Hepatocyte (in vitro differentiated cells): ENCODE measurements around the gene FOXQ1. TPM values are rescaled to one million over a fixed set of nuclear protein-coding genes. Genes with fewer than 3 reads are reported as not detected.

Experiments used
- DNase-seq: peaks from one replicate; pipeline ENCODE4 v3.0.0-alpha.2; 2016; ENCODE audit warnings: low spot score
- H2AFZ ChIP-seq: fragments of 200-600 bp; sonication (generic); 2 replicates; pipeline ENCODE4 v1.6.0; 2016; ENCODE audit warnings: antibody characterized with exemption, mild to moderate bottlenecking
- H3K27ac ChIP-seq: fragments of 200-600 bp; sonication (generic); 2 replicates; pipeline ENCODE4 v1.5.1; 2016; ENCODE audit warnings: mild to moderate bottlenecking
- H3K27me3 ChIP-seq: fragments of 200-600 bp; sonication (generic); 2 replicates; pipeline ENCODE4 v1.6.1; 2016
- H3K36me3 ChIP-seq: fragments of 200-600 bp; sonication (generic); replicated peaks from 2 replicates; pipeline ENCODE4 v1.5.1; 2016; ENCODE audit warnings: low read depth; ENCODE audit not compliant: insufficient read depth
- H3K4me1 ChIP-seq: fragments of 200-600 bp; sonication (generic); 2 replicates; pipeline ENCODE4 v1.5.1; 2016; ENCODE audit warnings: mild to moderate bottlenecking, moderate library complexity; ENCODE audit not compliant: insufficient read depth
- H3K4me2 ChIP-seq: fragments of 200-600 bp; sonication (generic); 2 replicates; pipeline ENCODE4 v1.6.0; 2016
- H3K4me3 ChIP-seq: fragments of 200-600 bp; sonication (generic); 2 replicates; pipeline ENCODE4 v1.5.1; 2016; ENCODE audit warnings: mild to moderate bottlenecking
- H3K79me2 ChIP-seq: fragments of 200-600 bp; sonication (generic); 2 replicates; pipeline ENCODE4 v1.6.0; 2017; ENCODE audit warnings: mild to moderate bottlenecking
- H3K9me2 ChIP-seq: fragments of 200-600 bp; sonication (generic); replicated peaks from 2 replicates; pipeline ENCODE4 v1.6.0; 2017; ENCODE audit warnings: mild to moderate bottlenecking; ENCODE audit not compliant: insufficient read depth
- H3K9me3 ChIP-seq: fragments of 200-600 bp; sonication (generic); 2 replicates; pipeline ENCODE4 v1.5.1; 2016; ENCODE audit warnings: low read depth, mild to moderate bottlenecking
- H4K20me1 ChIP-seq: fragments of 200-600 bp; sonication (generic); 2 replicates; pipeline ENCODE4 v1.6.0; 2016; ENCODE audit warnings: mild to moderate bottlenecking; ENCODE audit not compliant: insufficient read depth, poor library complexity, severe bottlenecking
- CTCF ChIP-seq: fragments of 200-600 bp; sonication (generic); IDR thresholded peaks from 2 replicates; pipeline ENCODE4 v1.5.1; 2016; ENCODE audit warnings: antibody characterized with exemption, mild to moderate bottlenecking; ENCODE audit not compliant: poor library complexity
- EZH2 ChIP-seq: fragments of 200-600 bp; sonication (generic); IDR thresholded peaks from 2 replicates; pipeline ENCODE4 v1.6.1; 2016; ENCODE audit warnings: antibody characterized with exemption, mild to moderate bottlenecking, borderline replicate concordance
- EZH2phosphoT487 ChIP-seq: fragments of 200-600 bp; sonication (generic); IDR thresholded peaks from one replicate; pipeline ENCODE4 v1.6.1; 2018; ENCODE audit warnings: antibody characterized with exemption, mild to moderate bottlenecking, low read depth, moderate library complexity; ENCODE audit not compliant: unreplicated experiment, severe bottlenecking
- WGBS: methylation state at CpG from one replicate; pipeline ENCODE4 v1.1.6; 2016; ENCODE audit warnings: low lambda C conversion rate; ENCODE audit errors: missing lambda C conversion rate; 5-methylcytosine and 5-hydroxymethylcytosine counted together
- polyA plus RNA-seq: library from polyadenylated mRNA; unstranded; fragments of >200 nt; fragmentation: Nextera tagmentation; extraction: Ambion mirVana; gene quantifications from 2 replicates; pipeline ENCODE4 v1.2.1, GENCODE V29; 2016
- total RNA-seq: library from RNA; depleted of rRNA; stranded (reverse); fragments of >200 nt; gene quantifications from 2 replicates; pipeline ENCODE4 v1.2.3, GENCODE V29; 2014

FOXQ1 gene
- total and polyA plus RNA-seq, 2 experiments from 2014 or later = 12.8 to 25.9 TPM

- Histone ChIP-seq H3K9me3 (no peaks in the 10 kb centered on the region), H3K4me1 (peaks cover 6% of the 10 kb centered on the region), H3K4me3 (no peak overlapping the region), H3K9me2 (no peaks in the 10 kb centered on the region), H3K4me2 (no peak overlapping the region), H3K27me3 (peaks cover 9% of the 10 kb centered on the region), H3K36me3 (no peaks in the 10 kb centered on the region), H4K20me1 (no peaks in the 10 kb centered on the region), H2AFZ (no peak overlapping the region), H3K79me2 (no peaks in the 10 kb centered on the region), H3K27ac (no peak overlapping the region)
- no peak for DNase-seq
- TF ChIP-seq CTCF (no peak), EZH2 (no peak), EZH2phosphoT487 (no peak)
- WGBS = 92% methylated on average over 9 of the region's 9 CpGs
These were observed 50.7 kb downstream of the FOXQ1 start for GRCh38 chr6:1362643-1363042.

- no peak for DNase-seq
- H4K20me1 ChIP-seq = no peaks in the 10 kb centered on the region
- no peak overlapping the region for H3K4me3 ChIP-seq
- no peak overlapping the region for H3K4me2 ChIP-seq
- WGBS = 94% methylated on average over 4 of the region's 4 CpGs
- H3K27ac ChIP-seq = no peak overlapping the region
- H3K36me3 ChIP-seq = no peaks in the 10 kb centered on the region
- H3K4me1 ChIP-seq = peaks cover 6% of the 10 kb centered on the region
- peaks cover 9% of the 10 kb centered on the region for H3K27me3 ChIP-seq
- H3K9me3 ChIP-seq = no peaks in the 10 kb centered on the region
- no peaks in the 10 kb centered on the region for H3K79me2 ChIP-seq
- H2AFZ ChIP-seq = no peak overlapping the region
- H3K9me2 ChIP-seq = no peaks in the 10 kb centered on the region
- TF ChIP-seq EZH2 (no peak), EZH2phosphoT487 (no peak), CTCF (no peak)
These were observed 51.4 kb downstream of the FOXQ1 start for GRCh38 chr6:1363298-1363697.

- peak; percentile 31 for TF ChIP-seq CTCF
- TF ChIP-seq EZH2phosphoT487 = no peak
- no peak for TF ChIP-seq EZH2
- H3K79me2 ChIP-seq = no peaks in the 10 kb centered on the region
- no peak overlapping the region for H3K4me2 ChIP-seq
- H4K20me1 ChIP-seq = no peaks in the 10 kb centered on the region
- H3K36me3 ChIP-seq = no peaks in the 10 kb centered on the region
- no peak for DNase-seq
- no peak overlapping the region for H3K4me3 ChIP-seq
- H3K27ac ChIP-seq = peak overlapping the region; percentile 38
- no peaks in the 10 kb centered on the region for H3K9me2 ChIP-seq
- 67% methylated on average over 16 of the region's 16 CpGs for WGBS
- H2AFZ ChIP-seq = no peak overlapping the region
- no peaks in the 10 kb centered on the region for H3K9me3 ChIP-seq
- H3K4me1 ChIP-seq = peaks cover 6% of the 10 kb centered on the region
- H3K27me3 ChIP-seq = peaks cover 6% of the 10 kb centered on the region
These were observed 52.1 kb downstream of the FOXQ1 start for GRCh38 chr6:1363729-1364572.

Other genes starting within 250 kb of the FOXQ1 start
- gene FOXF2, start 77.5 kb downstream of the FOXQ1 start, total RNA-seq = 18.0 and 28.0 TPM in 2 replicates
- gene FOXF2, start 77.5 kb downstream of the FOXQ1 start, polyA plus RNA-seq = 24.9 and 31.5 TPM in 2 replicates